Glomerular visceral epithelial cell (primary cell): ENCODE results near the gene UBE2H.

Experiments
- DNase-seq: peaks from one replicate; pipeline ENCODE4 v3.0.0-alpha.2; 2016; ENCODE audit errors: extremely low spot score

UBE2H gene

GRCh38 chr7:129785685-129786514 is 166.9 kb downstream of the UBE2H start:
- no peak for DNase-seq

- DNase-seq, result no peak
These were observed 167.7 kb downstream of the UBE2H start for GRCh38 chr7:129784783-129785684.

- DNase-seq, result no peak
These were observed 168.3 kb downstream of the UBE2H start for GRCh38 chr7:129784437-129784782.

GRCh38 chr7:129783584-129783919 is 169.2 kb downstream of the UBE2H start:
- DNase-seq, result no peak

GRCh38 chr7:129782818-129783583 is 169.8 kb downstream of the UBE2H start:
- DNase-seq, result no peak

- DNase-seq, result no peak
These were observed 170.6 kb downstream of the UBE2H start for GRCh38 chr7:129781928-129782817.

GRCh38 chr7:129780974-129781927 is 171.5 kb downstream of the UBE2H start:
- peak; percentile 25 for DNase-seq
